Measurements from ENCODE around the gene AQP12A. TPM values are rescaled to one million over a fixed set of nuclear protein-coding genes. Genes with fewer than 3 reads are reported as not detected.

Gene AQP12A
- total RNA-seq, 1 experiment from 2014 or later, result not detected

DNA sequence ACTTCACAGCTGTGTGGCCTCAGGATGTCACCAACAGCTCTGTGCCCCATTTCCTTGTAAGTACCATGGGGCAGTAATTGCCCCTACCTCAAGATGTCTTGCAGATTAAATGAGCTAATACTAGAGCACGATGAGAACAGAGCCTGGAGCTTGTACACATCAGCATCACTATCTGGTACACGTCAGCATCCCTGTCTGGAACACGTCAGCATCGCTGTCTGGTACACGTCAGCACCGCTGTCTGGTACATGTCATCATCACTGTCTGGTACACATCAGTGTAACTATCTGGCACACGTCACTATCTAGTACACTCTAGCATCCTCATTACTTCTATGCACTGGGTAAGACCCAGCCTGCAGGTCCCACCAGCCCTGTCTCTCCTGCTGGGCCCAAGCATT is 37.2 kb downstream of the AQP12A start:
- H2AFZ ChIP-seq (ENCODE audit: low read depth, low read length, poor library complexity, severe bottlenecking), result no peak overlapping the region
- no peak overlapping the region for H3K27ac ChIP-seq (ENCODE audit: low read depth, low read length)
- no TSS peak for BruUV-seq (replicated peaks)
- H3K9me3 ChIP-seq (ENCODE audit: control insufficient read depth in 1 of 2, insufficient read depth in 1 of 2, low read depth in 1 of 2, low read length in 2 of 2), result no peaks in the 10 kb centered on the region
- intact Hi-C loops (cut with micrococcal nuclease), result no loop called here
- no peaks in the 10 kb centered on the region for H4K20me1 ChIP-seq (ENCODE audit: insufficient read depth)
- H3K4me3 ChIP-seq (replicated peaks in 1 of 2; ENCODE audit: low read depth in 1 of 2, low read length in 2 of 2), result no peak overlapping the region
- TF ChIP-seq EGR1 (IDR thresholded peaks at IDR 0.05; ENCODE audit: low read depth) (no peak), CEBPB (IDR thresholded peaks at IDR 0.05; ENCODE audit: low read depth) (no peak), JUND (IDR thresholded peaks at IDR 0.05) (no peak), CBX3 (IDR thresholded peaks at IDR 0.05; ENCODE audit: low read depth) (no peak), YY1 (IDR thresholded peaks at IDR 0.05; ENCODE audit: extremely low read depth, insufficient replicate concordance, low read depth, low read length) (no peak), SRF (IDR thresholded peaks at IDR 0.05; ENCODE audit: low read depth) (no peak), ELF1 (IDR thresholded peaks at IDR 0.05; ENCODE audit: borderline replicate concordance, low read depth) (no peak), ZFX (IDR thresholded peaks at IDR 0.05) (no peak), EZH2 (IDR thresholded peaks at IDR 0.05) (no peak), POLR2A (IDR thresholded peaks at IDR 0.05; ENCODE audit: borderline replicate concordance, extremely low read depth, insufficient read depth, insufficient read length) (no peak), FOSL1 (IDR thresholded peaks at IDR 0.05; ENCODE audit: low read depth) (no peak), RAD21 (IDR thresholded peaks at IDR 0.05; ENCODE audit: low read depth) (no peak), ZNF274 (IDR thresholded peaks at IDR 0.05; ENCODE audit: low read depth, low read length) (no peak)
- TF ChIP-seq, protein P1, sequence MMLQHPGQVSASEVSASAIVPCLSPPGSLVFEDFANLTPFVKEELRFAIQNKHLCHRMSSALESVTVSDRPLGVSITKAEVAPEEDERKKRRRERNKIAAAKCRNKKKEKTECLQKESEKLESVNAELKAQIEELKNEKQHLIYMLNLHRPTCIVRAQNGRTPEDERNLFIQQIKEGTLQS (IDR thresholded peaks at IDR 0.05), result no peak
- TF ChIP-seq, protein P2, sequence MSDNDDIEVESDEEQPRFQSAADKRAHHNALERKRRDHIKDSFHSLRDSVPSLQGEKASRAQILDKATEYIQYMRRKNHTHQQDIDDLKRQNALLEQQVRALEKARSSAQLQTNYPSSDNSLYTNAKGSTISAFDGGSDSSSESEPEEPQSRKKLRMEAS (IDR thresholded peaks at IDR 0.05), result no peak
- TF ChIP-seq, protein P3, sequence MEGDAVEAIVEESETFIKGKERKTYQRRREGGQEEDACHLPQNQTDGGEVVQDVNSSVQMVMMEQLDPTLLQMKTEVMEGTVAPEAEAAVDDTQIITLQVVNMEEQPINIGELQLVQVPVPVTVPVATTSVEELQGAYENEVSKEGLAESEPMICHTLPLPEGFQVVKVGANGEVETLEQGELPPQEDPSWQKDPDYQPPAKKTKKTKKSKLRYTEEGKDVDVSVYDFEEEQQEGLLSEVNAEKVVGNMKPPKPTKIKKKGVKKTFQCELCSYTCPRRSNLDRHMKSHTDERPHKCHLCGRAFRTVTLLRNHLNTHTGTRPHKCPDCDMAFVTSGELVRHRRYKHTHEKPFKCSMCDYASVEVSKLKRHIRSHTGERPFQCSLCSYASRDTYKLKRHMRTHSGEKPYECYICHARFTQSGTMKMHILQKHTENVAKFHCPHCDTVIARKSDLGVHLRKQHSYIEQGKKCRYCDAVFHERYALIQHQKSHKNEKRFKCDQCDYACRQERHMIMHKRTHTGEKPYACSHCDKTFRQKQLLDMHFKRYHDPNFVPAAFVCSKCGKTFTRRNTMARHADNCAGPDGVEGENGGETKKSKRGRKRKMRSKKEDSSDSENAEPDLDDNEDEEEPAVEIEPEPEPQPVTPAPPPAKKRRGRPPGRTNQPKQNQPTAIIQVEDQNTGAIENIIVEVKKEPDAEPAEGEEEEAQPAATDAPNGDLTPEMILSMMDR (IDR thresholded peaks at IDR 0.05 in 2 of 3, conservative IDR thresholded peaks at IDR 0.05 in 1 of 3; ENCODE audit: borderline replicate concordance in 1 of 3, insufficient read depth in 1 of 3, low read depth in 2 of 3, low read length in 2 of 3), result no peak
- TF ChIP-seq, protein P4, sequence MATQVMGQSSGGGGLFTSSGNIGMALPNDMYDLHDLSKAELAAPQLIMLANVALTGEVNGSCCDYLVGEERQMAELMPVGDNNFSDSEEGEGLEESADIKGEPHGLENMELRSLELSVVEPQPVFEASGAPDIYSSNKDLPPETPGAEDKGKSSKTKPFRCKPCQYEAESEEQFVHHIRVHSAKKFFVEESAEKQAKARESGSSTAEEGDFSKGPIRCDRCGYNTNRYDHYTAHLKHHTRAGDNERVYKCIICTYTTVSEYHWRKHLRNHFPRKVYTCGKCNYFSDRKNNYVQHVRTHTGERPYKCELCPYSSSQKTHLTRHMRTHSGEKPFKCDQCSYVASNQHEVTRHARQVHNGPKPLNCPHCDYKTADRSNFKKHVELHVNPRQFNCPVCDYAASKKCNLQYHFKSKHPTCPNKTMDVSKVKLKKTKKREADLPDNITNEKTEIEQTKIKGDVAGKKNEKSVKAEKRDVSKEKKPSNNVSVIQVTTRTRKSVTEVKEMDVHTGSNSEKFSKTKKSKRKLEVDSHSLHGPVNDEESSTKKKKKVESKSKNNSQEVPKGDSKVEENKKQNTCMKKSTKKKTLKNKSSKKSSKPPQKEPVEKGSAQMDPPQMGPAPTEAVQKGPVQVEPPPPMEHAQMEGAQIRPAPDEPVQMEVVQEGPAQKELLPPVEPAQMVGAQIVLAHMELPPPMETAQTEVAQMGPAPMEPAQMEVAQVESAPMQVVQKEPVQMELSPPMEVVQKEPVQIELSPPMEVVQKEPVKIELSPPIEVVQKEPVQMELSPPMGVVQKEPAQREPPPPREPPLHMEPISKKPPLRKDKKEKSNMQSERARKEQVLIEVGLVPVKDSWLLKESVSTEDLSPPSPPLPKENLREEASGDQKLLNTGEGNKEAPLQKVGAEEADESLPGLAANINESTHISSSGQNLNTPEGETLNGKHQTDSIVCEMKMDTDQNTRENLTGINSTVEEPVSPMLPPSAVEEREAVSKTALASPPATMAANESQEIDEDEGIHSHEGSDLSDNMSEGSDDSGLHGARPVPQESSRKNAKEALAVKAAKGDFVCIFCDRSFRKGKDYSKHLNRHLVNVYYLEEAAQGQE (IDR thresholded peaks at IDR 0.05; ENCODE audit: low read depth), result no peak
- TF ChIP-seq, protein P5, sequence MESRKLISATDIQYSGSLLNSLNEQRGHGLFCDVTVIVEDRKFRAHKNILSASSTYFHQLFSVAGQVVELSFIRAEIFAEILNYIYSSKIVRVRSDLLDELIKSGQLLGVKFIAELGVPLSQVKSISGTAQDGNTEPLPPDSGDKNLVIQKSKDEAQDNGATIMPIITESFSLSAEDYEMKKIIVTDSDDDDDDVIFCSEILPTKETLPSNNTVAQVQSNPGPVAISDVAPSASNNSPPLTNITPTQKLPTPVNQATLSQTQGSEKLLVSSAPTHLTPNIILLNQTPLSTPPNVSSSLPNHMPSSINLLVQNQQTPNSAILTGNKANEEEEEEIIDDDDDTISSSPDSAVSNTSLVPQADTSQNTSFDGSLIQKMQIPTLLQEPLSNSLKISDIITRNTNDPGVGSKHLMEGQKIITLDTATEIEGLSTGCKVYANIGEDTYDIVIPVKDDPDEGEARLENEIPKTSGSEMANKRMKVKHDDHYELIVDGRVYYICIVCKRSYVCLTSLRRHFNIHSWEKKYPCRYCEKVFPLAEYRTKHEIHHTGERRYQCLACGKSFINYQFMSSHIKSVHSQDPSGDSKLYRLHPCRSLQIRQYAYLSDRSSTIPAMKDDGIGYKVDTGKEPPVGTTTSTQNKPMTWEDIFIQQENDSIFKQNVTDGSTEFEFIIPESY (IDR thresholded peaks at IDR 0.05; ENCODE audit: extremely low read depth, insufficient replicate concordance, low read length), result no peak
- H3K4me2 ChIP-seq (ENCODE audit: low read length), result no peak overlapping the region
- POLR2A ChIA-PET, result no interaction called here
- no peaks in the 10 kb centered on the region for H3K27me3 ChIP-seq (ENCODE audit: insufficient read depth, low read length)
- RAD21 ChIA-PET (ENCODE audit: low non-redundant PET in 1 of 2, low total read pairs in 2 of 2, uncharacterized antibody in 2 of 2, unreplicated experiment in 2 of 2), result no interaction called here
- no peaks in the 10 kb centered on the region for H3K36me3 ChIP-seq (ENCODE audit: control insufficient read depth in 1 of 2, insufficient read depth in 2 of 2, low read length in 2 of 2)
- no peaks in the 10 kb centered on the region for H3K79me2 ChIP-seq (ENCODE audit: insufficient read depth, low read length)
- no peak overlapping the region for H3K9ac ChIP-seq (ENCODE audit: low read length)
- DNase-seq (ENCODE audit: low read depth, low spot score) (no peak), ATAC-seq (no peak)
- CTCF ChIA-PET, result no interaction called here
- H3K4me1 ChIP-seq (ENCODE audit: control insufficient read depth in 1 of 2, insufficient read depth in 2 of 2, low read length in 2 of 2), result peaks cover 0 to 11% of the 10 kb centered on the region in 2 experiments; a peak in 2 of 4 replicates
- H3K9me2 ChIP-seq (ENCODE audit: insufficient read depth), result no peaks in the 10 kb centered on the region

Data from HCT116 (cell line).